ENCODE measurements around the gene QPCTL. TPM values are rescaled to one million over a fixed set of nuclear protein-coding genes. Genes with fewer than 3 reads are reported as not detected.

The QPCTL gene
- total and polyA plus RNA-seq, 2 experiments from 2014 or later = 10.3 to 11.0 TPM

DNA sequence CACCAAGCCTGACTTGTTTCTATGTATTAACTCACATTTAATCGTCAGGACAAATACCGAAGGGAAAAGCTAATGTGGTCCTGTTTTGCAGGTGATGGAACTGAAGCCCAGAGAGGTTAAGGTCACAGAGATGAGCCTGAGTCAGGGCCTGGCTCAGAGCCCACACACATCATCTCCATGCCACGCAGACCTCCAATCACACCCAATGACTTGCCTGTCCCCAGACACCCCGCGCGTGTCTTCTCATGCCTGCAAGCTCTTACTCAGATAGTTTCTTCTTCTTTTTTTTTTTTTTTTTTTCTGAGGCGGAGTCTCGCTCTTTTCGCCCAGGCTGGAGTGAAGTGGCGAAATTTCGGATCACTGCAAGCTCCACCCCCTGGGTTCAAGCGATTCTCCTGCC, 60.2 kb downstream of the QPCTL start:
- no peak for TF ChIP-seq EZH2 (IDR thresholded peaks at IDR 0.05; ENCODE audit: borderline replicate concordance)
- TF ChIP-seq EZH2phosphoT487 (IDR thresholded peaks at IDR 0.05; ENCODE audit: low read depth, severe bottlenecking, unreplicated experiment) = no peak
- TF ChIP-seq, protein P1, sequence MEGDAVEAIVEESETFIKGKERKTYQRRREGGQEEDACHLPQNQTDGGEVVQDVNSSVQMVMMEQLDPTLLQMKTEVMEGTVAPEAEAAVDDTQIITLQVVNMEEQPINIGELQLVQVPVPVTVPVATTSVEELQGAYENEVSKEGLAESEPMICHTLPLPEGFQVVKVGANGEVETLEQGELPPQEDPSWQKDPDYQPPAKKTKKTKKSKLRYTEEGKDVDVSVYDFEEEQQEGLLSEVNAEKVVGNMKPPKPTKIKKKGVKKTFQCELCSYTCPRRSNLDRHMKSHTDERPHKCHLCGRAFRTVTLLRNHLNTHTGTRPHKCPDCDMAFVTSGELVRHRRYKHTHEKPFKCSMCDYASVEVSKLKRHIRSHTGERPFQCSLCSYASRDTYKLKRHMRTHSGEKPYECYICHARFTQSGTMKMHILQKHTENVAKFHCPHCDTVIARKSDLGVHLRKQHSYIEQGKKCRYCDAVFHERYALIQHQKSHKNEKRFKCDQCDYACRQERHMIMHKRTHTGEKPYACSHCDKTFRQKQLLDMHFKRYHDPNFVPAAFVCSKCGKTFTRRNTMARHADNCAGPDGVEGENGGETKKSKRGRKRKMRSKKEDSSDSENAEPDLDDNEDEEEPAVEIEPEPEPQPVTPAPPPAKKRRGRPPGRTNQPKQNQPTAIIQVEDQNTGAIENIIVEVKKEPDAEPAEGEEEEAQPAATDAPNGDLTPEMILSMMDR (IDR thresholded peaks at IDR 0.05; ENCODE audit: poor library complexity) = no peak
- Histone ChIP-seq H3K4me2 (no peak overlapping the region), H3K9me3 (ENCODE audit: low read depth) (no peaks in the 10 kb centered on the region), H4K20me1 (ENCODE audit: insufficient read depth, poor library complexity, severe bottlenecking) (no peaks in the 10 kb centered on the region), H3K27me3 (no peaks in the 10 kb centered on the region), H3K9me2 (replicated peaks; ENCODE audit: insufficient read depth) (no peaks in the 10 kb centered on the region), H3K4me3 (no peak overlapping the region), H3K36me3 (replicated peaks; ENCODE audit: insufficient read depth, low read depth) (no peaks in the 10 kb centered on the region), H2AFZ (no peak overlapping the region), H3K4me1 (ENCODE audit: insufficient read depth) (no peaks in the 10 kb centered on the region), H3K27ac (no peak overlapping the region), H3K79me2 (no peaks in the 10 kb centered on the region)
- DNase-seq (ENCODE audit: low spot score) = no peak
- WGBS (ENCODE audit: low lambda C conversion rate, missing lambda C conversion rate) = 98% methylated on average over 12 of the region's 12 CpGs

DNA sequence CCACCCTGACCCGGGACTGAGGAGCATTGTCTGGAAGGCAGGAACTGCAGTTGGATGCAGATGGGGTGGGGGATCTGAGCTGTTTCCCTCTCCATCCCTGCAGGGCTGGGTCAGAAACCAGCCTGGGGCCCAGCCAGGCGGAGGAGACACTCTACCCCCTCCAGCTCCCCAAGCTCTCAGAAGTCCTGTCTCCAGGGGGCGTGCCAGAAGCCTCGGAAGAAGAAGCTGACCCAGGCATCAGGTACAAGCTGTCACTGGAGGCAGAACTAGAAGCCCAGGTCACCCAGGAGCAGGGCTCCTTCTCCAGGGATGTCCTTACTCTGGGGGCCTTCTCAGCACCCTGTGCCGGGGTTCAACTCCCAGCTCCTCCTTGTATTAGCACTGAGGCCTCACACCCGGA, 61.1 kb downstream of the QPCTL start:
- 69% methylated on average over 6 of the region's 6 CpGs for WGBS (ENCODE audit: low lambda C conversion rate, missing lambda C conversion rate)
- TF ChIP-seq EZH2phosphoT487 (IDR thresholded peaks at IDR 0.05; ENCODE audit: low read depth, severe bottlenecking, unreplicated experiment) = no peak
- TF ChIP-seq, protein P1 (IDR thresholded peaks at IDR 0.05; ENCODE audit: poor library complexity) = peak; percentile 7
- no peaks in the 10 kb centered on the region for H3K4me1 ChIP-seq (ENCODE audit: insufficient read depth)
- H3K4me3 ChIP-seq = no peak overlapping the region
- no peaks in the 10 kb centered on the region for H3K9me2 ChIP-seq (replicated peaks; ENCODE audit: insufficient read depth)
- H3K27ac ChIP-seq = no peak overlapping the region
- no peaks in the 10 kb centered on the region for H3K79me2 ChIP-seq
- no peak overlapping the region for H3K4me2 ChIP-seq
- no peaks in the 10 kb centered on the region for H4K20me1 ChIP-seq (ENCODE audit: insufficient read depth, poor library complexity, severe bottlenecking)
- no peaks in the 10 kb centered on the region for H3K27me3 ChIP-seq
- no peak for DNase-seq (ENCODE audit: low spot score)
- no peaks in the 10 kb centered on the region for H3K9me3 ChIP-seq (ENCODE audit: low read depth)
- no peak overlapping the region for H2AFZ ChIP-seq
- H3K36me3 ChIP-seq (replicated peaks; ENCODE audit: insufficient read depth, low read depth) = no peaks in the 10 kb centered on the region

MicroRNA genes within 50 kb of the gene (microRNA counts, 767-probe panel; counts per million panel counts)
- not detected for microRNA hsa-miR-642a-5p
- microRNA hsa-miR-642b-3p = not detected

Small RNA genes lying within 50 kb of the gene (microRNA-seq; reads per million reads assigned to microRNA genes)
- gene MIR642A (not detected), gene MIR642B (not detected)

Small RNA genes lying within 50 kb of the gene (small RNA-seq; reads per million reads assigned to genes)
- gene MIR642A (0.53 reads per million, percentile 42 among the genes with 10 or more reads in this experiment), gene RN7SL836P (not detected)

Other genes starting within 250 kb of the QPCTL start
- gene FOSB, start 224.7 kb upstream of the QPCTL start, total RNA-seq = 37.9 and 73.1 TPM in 2 replicates
- 114 and 168 TPM in 2 replicates for gene FOSB, start 224.7 kb upstream of the QPCTL start, polyA plus RNA-seq
- 3.4 and 7.8 TPM in 2 replicates for gene RTN2, start 195.6 kb upstream of the QPCTL start, total RNA-seq
- 12.2 and 14.8 TPM in 2 replicates for gene RTN2, start 195.6 kb upstream of the QPCTL start, polyA plus RNA-seq
- 0.40 and 1.9 TPM in 2 replicates for gene PPM1N, start 194.2 kb upstream of the QPCTL start, total RNA-seq
- gene PPM1N, start 194.2 kb upstream of the QPCTL start, polyA plus RNA-seq = 0.59 and 1.4 TPM in 2 replicates
- gene VASP, start 185.2 kb upstream of the QPCTL start, total RNA-seq = 57.3 and 68.9 TPM in 2 replicates
- gene VASP, start 185.2 kb upstream of the QPCTL start, polyA plus RNA-seq = 86.0 and 92.6 TPM in 2 replicates
- gene OPA3, start 107.9 kb upstream of the QPCTL start, total RNA-seq = 11.2 and 15.1 TPM in 2 replicates
- gene OPA3, start 107.9 kb upstream of the QPCTL start, polyA plus RNA-seq = 15.0 and 15.2 TPM in 2 replicates
- not detected in 2 replicates for gene GPR4, start 90.5 kb upstream of the QPCTL start, total RNA-seq
- gene GPR4, start 90.5 kb upstream of the QPCTL start, polyA plus RNA-seq = 0.10 TPM in 1 of 2 replicates, not detected in the other
- gene EML2, start 53.3 kb upstream of the QPCTL start, total RNA-seq = 9.1 and 13.9 TPM in 2 replicates
- gene EML2, start 53.3 kb upstream of the QPCTL start, polyA plus RNA-seq = 17.0 and 20.6 TPM in 2 replicates
- 1.8 and 2.7 TPM in 2 replicates for gene GIPR, start 24.4 kb upstream of the QPCTL start, total RNA-seq
- gene GIPR, start 24.4 kb upstream of the QPCTL start, polyA plus RNA-seq = 5.6 and 6.7 TPM in 2 replicates
- gene SNRPD2, start 713 bp upstream of the QPCTL start, total RNA-seq = 149 and 165 TPM in 2 replicates
- 478 and 513 TPM in 2 replicates for gene SNRPD2, start 713 bp upstream of the QPCTL start, polyA plus RNA-seq
- 4.6 and 7.5 TPM in 2 replicates for gene FBXO46, start 38.2 kb downstream of the QPCTL start, total RNA-seq
- 13.3 and 14.8 TPM in 2 replicates for gene FBXO46, start 38.2 kb downstream of the QPCTL start, polyA plus RNA-seq
- not detected in 2 replicates for gene MEIOSIN, start 40.8 kb downstream of the QPCTL start, total RNA-seq
- gene MEIOSIN, start 40.8 kb downstream of the QPCTL start, polyA plus RNA-seq = not detected in 2 replicates
- gene SIX5, start 76.6 kb downstream of the QPCTL start, total RNA-seq = 12.1 and 17.0 TPM in 2 replicates
- 12.6 and 15.6 TPM in 2 replicates for gene SIX5, start 76.6 kb downstream of the QPCTL start, polyA plus RNA-seq
- gene DMPK, start 89.8 kb downstream of the QPCTL start, total RNA-seq = 25.2 and 71.4 TPM in 2 replicates
- gene DMPK, start 89.8 kb downstream of the QPCTL start, polyA plus RNA-seq = 46.0 and 60.7 TPM in 2 replicates
- 18.3 and 23.7 TPM in 2 replicates for gene DMWD, start 100.2 kb downstream of the QPCTL start, total RNA-seq
- 70.1 and 95.8 TPM in 2 replicates for gene DMWD, start 100.2 kb downstream of the QPCTL start, polyA plus RNA-seq
- 0.12 TPM in 1 of 2 replicates, not detected in the other for gene RSPH6A, start 122.6 kb downstream of the QPCTL start, total RNA-seq
- gene RSPH6A, start 122.6 kb downstream of the QPCTL start, polyA plus RNA-seq = not detected in 2 replicates
- 33.8 and 41.6 TPM in 2 replicates for gene SYMPK, start 170.5 kb downstream of the QPCTL start, total RNA-seq
- gene SYMPK, start 170.5 kb downstream of the QPCTL start, polyA plus RNA-seq = 33.4 and 39.0 TPM in 2 replicates
- gene FOXA3, start 171.7 kb downstream of the QPCTL start, total RNA-seq = 14.5 and 14.6 TPM in 2 replicates
- 16.7 and 18.6 TPM in 2 replicates for gene FOXA3, start 171.7 kb downstream of the QPCTL start, polyA plus RNA-seq
- gene IRF2BP1, start 193.5 kb downstream of the QPCTL start, total RNA-seq = 23.8 and 25.2 TPM in 2 replicates
- 11.5 and 15.8 TPM in 2 replicates for gene IRF2BP1, start 193.5 kb downstream of the QPCTL start, polyA plus RNA-seq
- gene MYPOP, start 209.9 kb downstream of the QPCTL start, total RNA-seq = 2.4 and 3.5 TPM in 2 replicates
- gene MYPOP, start 209.9 kb downstream of the QPCTL start, polyA plus RNA-seq = 2.5 and 3.1 TPM in 2 replicates
- gene NANOS2, start 222.1 kb downstream of the QPCTL start, total RNA-seq = not detected in 2 replicates
- not detected in 2 replicates for gene NANOS2, start 222.1 kb downstream of the QPCTL start, polyA plus RNA-seq